T-helper 1 cell (primary cell): ENCODE results near the gene LMF2.
A peak's percentile ranks its signal among the peaks of the same experiment; 100 is the strongest.

Experiments used
- DNase-seq, 5 donors: peaks; one replicate each; pipeline ENCODE4 v3.0.0-alpha.2; 2012 to 2020
- total RNA-seq, 4 donors: gene quantifications; one replicate each; lab custom pipeline; 2026; lab: John Stamatoyannopoulos, UW

Gene LMF2
- total RNA-seq, result 99.9 to 154 (median 104) reads per million in 4 donors

- DNase-seq, result peak in 4 of 5 donors; percentile 88 to 97 (median 90)
Measured at GRCh38 chr22:50507421-50507990, at the start of gene LMF2. Gene LMF2, minus strand, starts transcription at chr22:50507702. Its CDS starts 27 bp downstream, at chr22:50507675.

- no peak for DNase-seq
Measured at GRCh38 chr22:50556703-50557102, 49.2 kb upstream of the LMF2 start.

- no peak for DNase-seq
Measured at GRCh38 chr22:50553310-50553709, 45.8 kb upstream of the LMF2 start.

GRCh38 chr22:50551160-50551752, 43.8 kb upstream of the LMF2 start:
- DNase-seq, result no peak

GRCh38 chr22:50550395-50550794, 42.9 kb upstream of the LMF2 start:
- DNase-seq, result no peak

GRCh38 chr22:50548921-50549790, 41.7 kb upstream of the LMF2 start:
- no peak for DNase-seq

GRCh38 chr22:50548040-50548920, 40.8 kb upstream of the LMF2 start:
- DNase-seq, result peak in 3 of 5 donors; percentile 57 to 61 (median 58)

- DNase-seq, result no peak
Measured at GRCh38 chr22:50547263-50547985, 39.9 kb upstream of the LMF2 start.

GRCh38 chr22:50546326-50547262, 39.1 kb upstream of the LMF2 start:
- DNase-seq, result no peak

GRCh38 chr22:50545522-50546325, 38.2 kb upstream of the LMF2 start, which contains the start of gene KLHDC7B:
Gene KLHDC7B, plus strand, starts transcription at chr22:50545899. Its CDS starts 345 bp downstream, at chr22:50546244.
- peak in 1 of 5 donors; percentile 69 for DNase-seq

GRCh38 chr22:50544746-50545253, 37.3 kb upstream of the LMF2 start:
- DNase-seq, result peak in 1 of 5 donors; percentile 78

- DNase-seq, result peak; percentile 61 to 85 (median 76)
Measured at GRCh38 chr22:50544078-50544745, 36.7 kb upstream of the LMF2 start.

- DNase-seq, result peak in 1 of 5 donors; percentile 70
Measured at GRCh38 chr22:50542416-50542927, 35.0 kb upstream of the LMF2 start.

- peak in 1 of 5 donors; percentile 83 for DNase-seq
Measured at GRCh38 chr22:50541667-50542026, 34.1 kb upstream of the LMF2 start.

GRCh38 chr22:50540381-50540780, 32.9 kb upstream of the LMF2 start:
- no peak for DNase-seq

- DNase-seq, result no peak
Measured at GRCh38 chr22:50537765-50538164, 30.3 kb upstream of the LMF2 start.

- no peak for DNase-seq
Measured at GRCh38 chr22:50536226-50536625, 28.7 kb upstream of the LMF2 start.

- no peak for DNase-seq
Measured at GRCh38 chr22:50535113-50535512, 27.6 kb upstream of the LMF2 start.
